IMR-90 (cell line): ENCODE measurements around the gene GRID1. TPM values are rescaled to one million over a fixed set of nuclear protein-coding genes. Genes with fewer than 3 reads are reported as not detected.

Source experiments
- ATAC-seq: fragments of 200-7000 bp; cut with Tn5 transposase; 2 replicates; pipeline ENCODE4 v1.9.1; 2020; ENCODE audit warnings: low read depth, mild to moderate bottlenecking, moderate library complexity
- BruUV-seq: library from RNA; stranded (reverse); fragments of 400-500 nt; replicated peaks from 2 replicates; lab custom pipeline; 2021; lab: Mats Ljungman, UMichigan
- CTCF ChIA-PET: fragments of 300-600 bp; formaldehyde crosslinking; extraction: SDS; loops from one replicate; lab custom pipeline; 2021; ENCODE audit warnings: antibody characterized with exemption; lab: Yijun Ruan, JAX
- POLR2A ChIA-PET: fragments of 300-600 bp; sonication (Branson Sonifier 250); formaldehyde crosslinking; loops from one replicate; lab custom pipeline; 2022; ENCODE audit warnings: antibody characterized with exemption; ENCODE audit not compliant: unreplicated experiment; lab: Charles Lee
- DNase-seq: peaks from one replicate; pipeline ENCODE4 v3.0.0; 2013
- H2AFZ ChIP-seq: replicated peaks from 2 replicates; pipeline ENCODE3; 2013; ENCODE audit warnings: low read length, mild to moderate bottlenecking; ENCODE audit not compliant: poor library complexity
- H2AK5ac ChIP-seq: 2 replicates; pipeline ENCODE4 v1.6.1; 2013; ENCODE audit warnings: low read depth, low read length, inconsistent platforms
- H2AK9ac ChIP-seq: replicated peaks from 2 replicates; pipeline ENCODE3; 2013; ENCODE audit warnings: mild to moderate bottlenecking, low read depth, low read length, moderate library complexity; ENCODE audit not compliant: poor library complexity
- H2BK120ac ChIP-seq: 2 replicates; pipeline ENCODE4 v1.6.1; 2013; ENCODE audit warnings: low read depth, low read length, inconsistent platforms
- H2BK15ac ChIP-seq: 3 replicates; pipeline ENCODE4 v1.6.1; 2013; ENCODE audit warnings: low read depth, low read length, inconsistent platforms
- H2BK20ac ChIP-seq: 2 replicates; pipeline ENCODE4 v1.6.1; 2013; ENCODE audit warnings: low read depth, mild to moderate bottlenecking, inconsistent platforms, low read length, moderate library complexity
- H2BK5ac ChIP-seq: 2 replicates; pipeline ENCODE4 v1.6.1; 2013; ENCODE audit warnings: mild to moderate bottlenecking, low read depth, low read length, inconsistent platforms; ENCODE audit not compliant: poor library complexity, severe bottlenecking
- H3K14ac ChIP-seq: replicated peaks from 2 replicates; pipeline ENCODE4 v1.6.1; 2013; ENCODE audit warnings: low read depth, low read length, inconsistent platforms
- H3K18ac ChIP-seq: 2 replicates; pipeline ENCODE4 v1.6.1; 2013; ENCODE audit warnings: low read depth, low read length, control low read depth
- H3K23ac ChIP-seq: 2 replicates; pipeline ENCODE4 v1.6.1; 2013; ENCODE audit warnings: low read depth, low read length, inconsistent platforms
- H3K27ac ChIP-seq: 2 replicates; pipeline ENCODE4 v1.5.1; 2013; ENCODE audit warnings: mild to moderate bottlenecking, control low read depth, low read length; ENCODE audit not compliant: insufficient read depth
- H3K27me3 ChIP-seq: 2 replicates; pipeline ENCODE4 v1.6.1; 2013; ENCODE audit warnings: low read length; ENCODE audit not compliant: control insufficient read depth, insufficient read depth
- H3K36me3 ChIP-seq: 2 replicates; pipeline ENCODE4 v1.6.1; 2013; ENCODE audit warnings: low read length, mixed read lengths; ENCODE audit not compliant: control insufficient read depth, insufficient read depth
- H3K4ac ChIP-seq: 2 replicates; pipeline ENCODE4 v1.6.1; 2013; ENCODE audit warnings: low read depth, low read length, inconsistent platforms
- H3K4me1 ChIP-seq: 2 replicates; pipeline ENCODE4 v1.6.1; 2013; ENCODE audit warnings: low read length, mixed read lengths; ENCODE audit not compliant: control insufficient read depth, insufficient read depth
- H3K4me2 ChIP-seq: 2 replicates; pipeline ENCODE4 v1.6.1; 2013; ENCODE audit warnings: low read depth, mild to moderate bottlenecking, control low read depth, low read length, moderate library complexity
- H3K4me3 ChIP-seq: 2 replicates; pipeline ENCODE4 v1.5.1; 2013; ENCODE audit warnings: low read depth, mild to moderate bottlenecking, control low read depth, low read length, moderate library complexity; ENCODE audit not compliant: insufficient read depth
- H3K56ac ChIP-seq: 2 replicates; pipeline ENCODE4 v1.6.1; 2013; ENCODE audit warnings: low read length, inconsistent platforms; ENCODE audit not compliant: insufficient read depth; ENCODE audit errors: extremely low read depth
- H3K79me1 ChIP-seq, 2 experiments: 2 replicates each; pipeline ENCODE4 v1.6.1; 2013; ENCODE audit warnings: low read length in 2 of 2, inconsistent platforms in 1 of 2, low read depth in 1 of 2
- H3K9ac ChIP-seq: 2 replicates; pipeline ENCODE4 v1.6.1; 2013; ENCODE audit warnings: low read depth, low read length, control low read depth
- H3K9me1 ChIP-seq: 2 replicates; pipeline ENCODE4 v1.6.1; 2013; ENCODE audit warnings: low read length, inconsistent platforms; ENCODE audit not compliant: insufficient read depth
- H3K9me3 ChIP-seq: 2 replicates; pipeline ENCODE4 v1.6.1; 2013; ENCODE audit warnings: low read length; ENCODE audit not compliant: control insufficient read depth, insufficient read depth
- H4K20me1 ChIP-seq: 2 replicates; pipeline ENCODE4 v1.6.1; 2013; ENCODE audit warnings: low read length, inconsistent platforms; ENCODE audit not compliant: insufficient read depth
- H4K5ac ChIP-seq: 2 replicates; pipeline ENCODE4 v1.6.1; 2013; ENCODE audit warnings: mild to moderate bottlenecking, low read depth, low read length, control low read depth
- H4K8ac ChIP-seq, 2 experiments: 2 replicates each; pipeline ENCODE4 v1.6.1; 2013; ENCODE audit warnings: low read depth in 2 of 2, low read length in 2 of 2, control low read depth in 1 of 2, inconsistent platforms in 1 of 2
- H4K91ac ChIP-seq: 2 replicates; pipeline ENCODE4 v1.6.1; 2013; ENCODE audit warnings: low read depth, low read length, inconsistent platforms; ENCODE audit not compliant: insufficient read depth
- BHLHE40 ChIP-seq: fragments of 150-350 bp; IDR thresholded peaks from 2 replicates; pipeline ENCODE4 v1.6.1; 2016; ENCODE audit warnings: mild to moderate bottlenecking, low read depth, low read length
- CEBPB ChIP-seq: IDR thresholded peaks from 2 replicates; pipeline ENCODE4 v1.6.1; 2012; ENCODE audit warnings: low read depth, low read length, improper control_type of control experiment
- CHD1 ChIP-seq: IDR thresholded peaks from 2 replicates; pipeline ENCODE4 v1.6.1; 2012; ENCODE audit warnings: low read depth, low read length, improper control_type of control experiment
- MAFK ChIP-seq: IDR thresholded peaks from 2 replicates; pipeline ENCODE4 v1.6.1; 2012; ENCODE audit warnings: low read depth, low read length, improper control_type of control experiment
- MXI1 ChIP-seq: IDR thresholded peaks from 2 replicates; pipeline ENCODE4 v1.6.1; 2012; ENCODE audit warnings: low read depth, mild to moderate bottlenecking, low read length, moderate library complexity, borderline replicate concordance
- POLR2A ChIP-seq: IDR thresholded peaks from 2 replicates; pipeline ENCODE4 v1.6.1; 2012; ENCODE audit warnings: mild to moderate bottlenecking, low read depth, low read length
- RAD21 ChIP-seq: IDR thresholded peaks from 2 replicates; pipeline ENCODE4 v1.6.1; 2012; ENCODE audit warnings: low read length, improper control_type of control experiment
- RCOR1 ChIP-seq: IDR thresholded peaks from 2 replicates; pipeline ENCODE4 v1.6.1; 2012; ENCODE audit warnings: mild to moderate bottlenecking, low read length, improper control_type of control experiment; ENCODE audit not compliant: insufficient replicate concordance
- RFX5 ChIP-seq: IDR thresholded peaks from 2 replicates; pipeline ENCODE4 v1.8.0; 2012; ENCODE audit warnings: low read depth, mild to moderate bottlenecking, low read length, moderate library complexity
- SMC3 ChIP-seq: fragments of 150-350 bp; IDR thresholded peaks from 2 replicates; pipeline ENCODE4 v1.6.1; 2016; ENCODE audit warnings: low read depth, mild to moderate bottlenecking, antibody characterized with exemption, low read length, moderate library complexity
- WGBS, 2 experiments: methylation state at CpG; one replicate each; pipeline versions ENCODE4 v1.1.5 to v1.1.7; 2013; ENCODE audit warnings: missing lambda C conversion rate in 2 of 2; ENCODE audit not compliant: insufficient read length in 1 of 2; ENCODE audit errors: extremely low coverage in 2 of 2; 5-methylcytosine and 5-hydroxymethylcytosine counted together
- dilution Hi-C: fragments of 300-500 bp; cut with HindIII; formaldehyde crosslinking; loops from one replicate; pipeline ENCODE4 v1.14.3; 2018; ENCODE audit warnings: low sequenced_read_pairs; ENCODE audit not compliant: unreplicated experiment
- in situ Hi-C: fragments of 300-500 bp; cut with MboI; formaldehyde crosslinking; loops from 3 replicates; pipeline ENCODE4 v1.14.3; 2019; ENCODE audit warnings: low sequenced_read_pairs, inconsistent platforms, mixed read lengths
- intact Hi-C: fragments of 100-400 bp; cut with micrococcal nuclease; formaldehyde crosslinking; loops from 2 replicates; pipeline ENCODE4 v1.10.0; 2022
- polyA plus RNA-seq, 3 experiments: library from polyadenylated mRNA; depleted of rRNA; stranded (reverse); fragments of >200 nt; gene quantifications; 2 replicates each; pipeline ENCODE4 v1.2.3, GENCODE V29; 2012; ENCODE audit warnings: low replicate concordance in 1 of 3
- total RNA-seq: library from RNA; depleted of rRNA; stranded (reverse); fragments of >200 nt; gene quantifications from 2 replicates; pipeline ENCODE4 v1.2.3, GENCODE V29; 2012
- TF ChIP-seq, protein P1 (sequence below): fragments of 150-350 bp; IDR thresholded peaks from 2 replicates; pipeline ENCODE4 v1.6.1; 2017; ENCODE audit warnings: mild to moderate bottlenecking, antibody characterized with exemption, low read length, low read depth
- TF ChIP-seq, protein P2 (sequence below): conservative IDR thresholded peaks from 2 replicates; pipeline ENCODE4 v1.5.1; 2012; ENCODE audit warnings: mild to moderate bottlenecking, low read depth, low read length, improper control_type of control experiment

GRID1 gene
- total and polyA plus RNA-seq, 2 of the 4 experiments (the other 2 are of a cell fraction): not detected

DNA sequence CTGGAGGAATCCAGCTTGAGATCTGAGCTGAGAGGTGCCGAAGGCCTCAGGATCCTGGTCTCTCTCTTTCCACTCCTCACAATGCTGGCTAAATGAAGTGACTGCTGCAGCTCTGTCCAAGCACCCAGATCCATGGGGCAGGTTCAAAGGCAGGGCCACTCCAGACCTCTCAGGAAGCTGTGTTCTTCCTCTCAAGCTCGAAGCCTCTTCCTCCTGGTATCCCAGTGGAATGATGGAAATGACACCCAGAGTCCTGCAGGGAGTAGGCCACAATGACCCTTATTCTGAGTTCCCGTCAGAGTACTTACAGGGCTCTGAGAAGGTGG is 574.1 kb downstream of the GRID1 start:
- Histone ChIP-seq H3K79me1 (no peaks in the 10 kb centered on the region), H4K20me1 (no peaks in the 10 kb centered on the region), H2BK120ac (no peak overlapping the region), H3K9me1 (no peaks in the 10 kb centered on the region), H3K23ac (no peak overlapping the region), H4K91ac (no peak overlapping the region), H2AK9ac (no peak overlapping the region), H4K8ac (no peak overlapping the region), H3K56ac (no peak overlapping the region), H3K9ac (no peak overlapping the region), H2BK15ac (no peak overlapping the region), H3K4me2 (no peak overlapping the region), H2AFZ (no peak overlapping the region), H4K5ac (no peak overlapping the region), H2BK5ac (no peak overlapping the region), H2AK5ac (no peak overlapping the region), H3K18ac (no peak overlapping the region), H3K36me3 (no peaks in the 10 kb centered on the region), H2BK20ac (no peak overlapping the region), H3K27me3 (no peaks in the 10 kb centered on the region), H3K4me3 (no peak overlapping the region), H3K14ac (no peak overlapping the region), H3K4ac (no peak overlapping the region), H3K4me1 (no peaks in the 10 kb centered on the region), H3K27ac (no peak overlapping the region), H3K9me3 (peaks cover 29% of the 10 kb centered on the region)
- no peak for TF ChIP-seq CHD1
- TF ChIP-seq CEBPB: no peak
- TF ChIP-seq RAD21: no peak
- no peak for TF ChIP-seq BHLHE40
- no peak for TF ChIP-seq RFX5
- TF ChIP-seq SMC3: no peak
- TF ChIP-seq MAFK: no peak
- no peak for TF ChIP-seq RCOR1
- TF ChIP-seq, protein P1, sequence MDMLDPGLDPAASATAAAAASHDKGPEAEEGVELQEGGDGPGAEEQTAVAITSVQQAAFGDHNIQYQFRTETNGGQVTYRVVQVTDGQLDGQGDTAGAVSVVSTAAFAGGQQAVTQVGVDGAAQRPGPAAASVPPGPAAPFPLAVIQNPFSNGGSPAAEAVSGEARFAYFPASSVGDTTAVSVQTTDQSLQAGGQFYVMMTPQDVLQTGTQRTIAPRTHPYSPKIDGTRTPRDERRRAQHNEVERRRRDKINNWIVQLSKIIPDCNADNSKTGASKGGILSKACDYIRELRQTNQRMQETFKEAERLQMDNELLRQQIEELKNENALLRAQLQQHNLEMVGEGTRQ: no peak
- TF ChIP-seq, protein P2, sequence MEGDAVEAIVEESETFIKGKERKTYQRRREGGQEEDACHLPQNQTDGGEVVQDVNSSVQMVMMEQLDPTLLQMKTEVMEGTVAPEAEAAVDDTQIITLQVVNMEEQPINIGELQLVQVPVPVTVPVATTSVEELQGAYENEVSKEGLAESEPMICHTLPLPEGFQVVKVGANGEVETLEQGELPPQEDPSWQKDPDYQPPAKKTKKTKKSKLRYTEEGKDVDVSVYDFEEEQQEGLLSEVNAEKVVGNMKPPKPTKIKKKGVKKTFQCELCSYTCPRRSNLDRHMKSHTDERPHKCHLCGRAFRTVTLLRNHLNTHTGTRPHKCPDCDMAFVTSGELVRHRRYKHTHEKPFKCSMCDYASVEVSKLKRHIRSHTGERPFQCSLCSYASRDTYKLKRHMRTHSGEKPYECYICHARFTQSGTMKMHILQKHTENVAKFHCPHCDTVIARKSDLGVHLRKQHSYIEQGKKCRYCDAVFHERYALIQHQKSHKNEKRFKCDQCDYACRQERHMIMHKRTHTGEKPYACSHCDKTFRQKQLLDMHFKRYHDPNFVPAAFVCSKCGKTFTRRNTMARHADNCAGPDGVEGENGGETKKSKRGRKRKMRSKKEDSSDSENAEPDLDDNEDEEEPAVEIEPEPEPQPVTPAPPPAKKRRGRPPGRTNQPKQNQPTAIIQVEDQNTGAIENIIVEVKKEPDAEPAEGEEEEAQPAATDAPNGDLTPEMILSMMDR: no peak
- no peak for TF ChIP-seq MXI1
- TF ChIP-seq POLR2A: no peak
- DNase-seq: no peak
- no TSS peak for BruUV-seq
- ATAC-seq: no peak
- dilution Hi-C loops (no loop called here), intact Hi-C loops (no loop called here), in situ Hi-C loops (no loop called here)
- ChIA-PET POLR2A (no interaction called here), CTCF (interaction anchor here (0.6 kb wide), 1 partner anchor 561 kb away, joined by 3 read pairs; no protein-coding TSS in a partner anchor)
- WGBS, 2 experiments: 0% methylated on average over 2 of the region's 3 CpGs; no CpG with 5 or more reads in 1 of the 2 experiments
